Endothelial cell of umbilical vein (primary cell): Measurements from ENCODE around the gene NKX1-1. TPM values are rescaled to one million over a fixed set of nuclear protein-coding genes. Genes with fewer than 3 reads are reported as not detected.

Source experiments
- BruUV-seq: library from RNA; stranded (reverse); fragments of 400-500 nt; replicated peaks from 2 replicates; lab custom pipeline; 2021; lab: Mats Ljungman, UMichigan
- CTCF ChIA-PET: fragments of 300-600, 350-600 bp; sonication (Branson Sonifier 250); formaldehyde crosslinking; loops from one replicate; lab custom pipeline; 2021; ENCODE audit warnings: antibody characterized with exemption, inconsistent platforms; lab: Charles Lee
- POLR2A ChIA-PET: fragments of 300-600, 350-600 bp; sonication (Branson Sonifier 250); formaldehyde crosslinking; loops from one replicate; lab custom pipeline; 2021; ENCODE audit warnings: antibody characterized with exemption, inconsistent platforms; lab: Charles Lee
- DNase-seq: peaks from one replicate; pipeline ENCODE4 v3.0.0-alpha.2; 2011; ENCODE audit warnings: low read depth, low spot score
- FAIRE-seq: peaks from 2 replicates; lab custom pipeline; 2011; peaks lifted over from hg19 to GRCh38; lab: Jason Lieb, UNC
- H2AFZ ChIP-seq: 2 replicates; pipeline ENCODE4 v1.6.0; 2012; ENCODE audit warnings: low read depth, low read length, control low read depth, inconsistent platforms
- H3K27ac ChIP-seq: 2 replicates; pipeline ENCODE4 v1.5.1; 2011; ENCODE audit warnings: low read depth, mild to moderate bottlenecking, control low read depth, low read length, moderate library complexity; ENCODE audit not compliant: insufficient read depth
- H3K27me3 ChIP-seq, 2 experiments: 2 replicates each; pipeline versions ENCODE4 v1.6.0 to v1.6.1; 2011; ENCODE audit warnings: low read length in 2 of 2, mixed read lengths in 1 of 2; ENCODE audit not compliant: control insufficient read depth in 2 of 2, insufficient read depth in 2 of 2
- H3K36me3 ChIP-seq, 2 experiments: 2 replicates in 1 of 2; 3 replicates in 1 of 2; pipeline ENCODE4 v1.5.1; 2011; ENCODE audit warnings: low read length in 2 of 2, mild to moderate bottlenecking in 1 of 2, moderate library complexity in 1 of 2; ENCODE audit not compliant: control insufficient read depth in 2 of 2, insufficient read depth in 2 of 2; ENCODE audit errors: extremely low read depth in 1 of 2
- H3K4me1 ChIP-seq: 3 replicates; pipeline ENCODE4 v1.5.1; 2011; ENCODE audit warnings: mild to moderate bottlenecking, low read length; ENCODE audit not compliant: control insufficient read depth, insufficient read depth; ENCODE audit errors: extremely low read depth
- H3K4me2 ChIP-seq: 2 replicates; pipeline ENCODE4 v1.6.1; 2011; ENCODE audit warnings: low read length, control low read depth, mixed read lengths; ENCODE audit not compliant: insufficient read depth
- H3K4me3 ChIP-seq, 3 experiments: fragments of 200-600 bp in 1 of 3; sonication (generic), shearing (Covaris generic) in 1 of 3; replicated peaks in 1 of 3; 2 replicates each; pipeline ENCODE4 v1.5.1; 2011 to 2016; ENCODE audit warnings: control low read depth in 3 of 3, low read length in 3 of 3, mild to moderate bottlenecking in 2 of 3, inconsistent platforms in 1 of 3, low read depth in 1 of 3, moderate library complexity in 1 of 3; ENCODE audit not compliant: insufficient read depth in 1 of 3
- H3K79me2 ChIP-seq: 2 replicates; pipeline ENCODE4 v1.6.0; 2012; ENCODE audit warnings: low read length, inconsistent platforms; ENCODE audit not compliant: control insufficient read depth, insufficient read depth
- H3K9ac ChIP-seq: replicated peaks from 2 replicates; pipeline ENCODE3; 2011; ENCODE audit warnings: low read length, control low read depth; ENCODE audit not compliant: insufficient read depth; ENCODE audit errors: extremely low read depth
- H3K9me1 ChIP-seq: replicated peaks from 3 replicates; pipeline ENCODE4 v1.6.0; 2011; ENCODE audit warnings: mild to moderate bottlenecking, low read length; ENCODE audit not compliant: control insufficient read depth, insufficient read depth; ENCODE audit errors: extremely low read depth
- H3K9me3 ChIP-seq: replicated peaks from 2 replicates; pipeline ENCODE4 v1.5.1; 2012; ENCODE audit warnings: low read length, inconsistent platforms; ENCODE audit not compliant: control insufficient read depth, insufficient read depth
- H4K20me1 ChIP-seq: replicated peaks from 2 replicates; pipeline ENCODE3; 2011; ENCODE audit warnings: mild to moderate bottlenecking, low read length; ENCODE audit not compliant: control insufficient read depth, insufficient read depth; ENCODE audit errors: extremely low read depth
- EZH2 ChIP-seq: IDR thresholded peaks from 2 replicates; pipeline ENCODE4 v1.6.1; 2012; ENCODE audit warnings: borderline replicate concordance, low read depth, mild to moderate bottlenecking, moderate library complexity, low read length, inconsistent platforms; ENCODE audit not compliant: severe bottlenecking
- FOS ChIP-seq: IDR thresholded peaks from 2 replicates; pipeline ENCODE4 v1.6.1; 2011; ENCODE audit warnings: mild to moderate bottlenecking, low read length, moderate library complexity, borderline replicate concordance; ENCODE audit not compliant: insufficient read depth
- MYC ChIP-seq: IDR thresholded peaks from one replicate; pipeline ENCODE4 v1.6.1; 2011; ENCODE audit warnings: mild to moderate bottlenecking, low read depth, low read length
- dilution Hi-C: fragments of 300-500 bp; cut with MboI; formaldehyde crosslinking; loops from one replicate; pipeline ENCODE4 v1.15.0; 2019; ENCODE audit warnings: low sequenced_read_pairs; ENCODE audit not compliant: extremely low pct_ligation_motif_present
- intact Hi-C: fragments of 100-400 bp; cut with micrococcal nuclease; formaldehyde crosslinking; loops from one replicate; pipeline ENCODE4 v1.10.0; 2022
- polyA plus RNA-seq, 4 experiments: library from polyadenylated mRNA; depleted of rRNA in 3 of 4; stranded (reverse) in 3 of 4; unstranded in 1 of 4; fragments of >200 nt; gene quantifications; 2 replicates each; pipeline versions ENCODE4 v1.2.1 to v1.2.3, GENCODE V29; 2011 to 2012; ENCODE audit warnings: missing spikeins in 1 of 4
- total RNA-seq: library from RNA; stranded (reverse); gene quantifications from 2 replicates; pipeline ENCODE4 v1.2.3, GENCODE V29; 2021
- TF ChIP-seq, protein P1 (sequence below), 2 donors: IDR thresholded peaks; 1 replicate in 1 of 2; 2 replicates in 1 of 2; pipeline ENCODE4 v1.5.1; 2011; ENCODE audit warnings: low read length in 2 of 2, mild to moderate bottlenecking in 2 of 2, moderate library complexity in 2 of 2, control low read depth in 1 of 2, inconsistent platforms in 1 of 2, low read depth in 1 of 2; ENCODE audit not compliant: insufficient read depth in 1 of 2; ENCODE audit errors: extremely low read depth in 1 of 2
- TF ChIP-seq, protein P2 (sequence below): IDR thresholded peaks from 2 replicates; pipeline ENCODE4 v1.6.1; 2011; ENCODE audit not compliant: insufficient read depth, insufficient read length

Gene NKX1-1
- total and polyA plus RNA-seq, 2 donors (not counting 3 experiments of a cell fraction or from before 2014, with no cell fraction given) = not detected

DNA sequence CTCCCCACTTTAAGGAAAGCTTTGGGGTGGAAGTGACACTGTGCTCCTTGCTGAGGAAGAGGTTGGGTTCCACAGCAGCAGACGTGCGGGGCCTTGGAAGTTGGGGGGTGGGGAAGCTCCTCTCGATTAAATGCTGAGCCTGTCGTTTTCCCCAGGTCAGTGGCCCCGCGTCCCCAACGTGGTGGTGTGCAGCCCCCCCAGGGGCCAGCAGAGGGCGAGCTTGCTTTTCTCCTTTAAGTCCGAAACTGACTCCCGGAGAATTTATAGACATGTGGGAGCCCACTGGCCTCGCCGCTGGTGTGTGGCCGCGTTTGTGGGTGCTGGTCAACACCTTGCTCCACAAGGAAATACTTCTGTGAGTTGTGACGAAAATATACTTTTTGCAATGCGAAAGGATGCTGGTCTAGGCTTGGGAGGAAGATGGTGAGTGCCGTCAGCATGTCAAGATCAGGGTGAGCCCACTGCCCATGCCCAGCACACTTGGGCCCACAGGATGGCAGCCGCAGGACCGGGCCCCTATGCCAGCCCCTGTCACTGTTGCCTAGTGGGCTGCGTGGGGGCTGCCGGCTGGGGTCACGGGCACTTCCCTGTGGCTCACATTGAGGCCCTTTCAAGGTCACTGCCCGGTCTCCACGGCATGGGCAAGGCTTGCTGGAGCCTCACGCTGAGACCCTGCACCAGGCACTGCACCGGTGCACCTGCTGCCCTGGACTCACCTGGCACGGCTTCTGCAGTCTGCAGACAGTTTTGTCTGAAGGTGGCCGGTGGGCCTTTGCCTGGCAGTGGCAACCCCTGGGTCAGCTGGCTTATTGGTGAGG, 49.9 kb downstream of the NKX1-1 start:
- no peaks in the 10 kb centered on the region for H3K36me3 ChIP-seq
- BruUV-seq = no TSS peak
- intact Hi-C loops (loop anchor here (1.0 to 2.0 kb wide), 3 partner anchors 192 to 373 kb away; no protein-coding TSS in a partner anchor), dilution Hi-C loops (no loop called here)
- H3K9ac ChIP-seq = no peak overlapping the region
- no peaks in the 10 kb centered on the region for H3K9me3 ChIP-seq
- TF ChIP-seq FOS (no peak), EZH2 (no peak), MYC (no peak)
- TF ChIP-seq, protein P1, sequence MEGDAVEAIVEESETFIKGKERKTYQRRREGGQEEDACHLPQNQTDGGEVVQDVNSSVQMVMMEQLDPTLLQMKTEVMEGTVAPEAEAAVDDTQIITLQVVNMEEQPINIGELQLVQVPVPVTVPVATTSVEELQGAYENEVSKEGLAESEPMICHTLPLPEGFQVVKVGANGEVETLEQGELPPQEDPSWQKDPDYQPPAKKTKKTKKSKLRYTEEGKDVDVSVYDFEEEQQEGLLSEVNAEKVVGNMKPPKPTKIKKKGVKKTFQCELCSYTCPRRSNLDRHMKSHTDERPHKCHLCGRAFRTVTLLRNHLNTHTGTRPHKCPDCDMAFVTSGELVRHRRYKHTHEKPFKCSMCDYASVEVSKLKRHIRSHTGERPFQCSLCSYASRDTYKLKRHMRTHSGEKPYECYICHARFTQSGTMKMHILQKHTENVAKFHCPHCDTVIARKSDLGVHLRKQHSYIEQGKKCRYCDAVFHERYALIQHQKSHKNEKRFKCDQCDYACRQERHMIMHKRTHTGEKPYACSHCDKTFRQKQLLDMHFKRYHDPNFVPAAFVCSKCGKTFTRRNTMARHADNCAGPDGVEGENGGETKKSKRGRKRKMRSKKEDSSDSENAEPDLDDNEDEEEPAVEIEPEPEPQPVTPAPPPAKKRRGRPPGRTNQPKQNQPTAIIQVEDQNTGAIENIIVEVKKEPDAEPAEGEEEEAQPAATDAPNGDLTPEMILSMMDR (IDR thresholded peaks at IDR 0.05; ENCODE audit: extremely low read depth in 1 of 2, insufficient read depth in 1 of 2, low read depth in 1 of 2, low read length in 2 of 2) = peak; percentile 77 to 89
- TF ChIP-seq, protein P2, sequence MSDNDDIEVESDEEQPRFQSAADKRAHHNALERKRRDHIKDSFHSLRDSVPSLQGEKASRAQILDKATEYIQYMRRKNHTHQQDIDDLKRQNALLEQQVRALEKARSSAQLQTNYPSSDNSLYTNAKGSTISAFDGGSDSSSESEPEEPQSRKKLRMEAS = no peak
- no peak overlapping the region for H3K27ac ChIP-seq
- no peaks in the 10 kb centered on the region for H3K9me1 ChIP-seq
- no peak overlapping the region for H2AFZ ChIP-seq
- H3K27me3 ChIP-seq = no peaks in the 10 kb centered on the region
- no peak overlapping the region for H3K4me2 ChIP-seq
- DNase-seq = peak; percentile 51
- no peaks in the 10 kb centered on the region for H3K4me1 ChIP-seq
- no peaks in the 10 kb centered on the region for H3K79me2 ChIP-seq
- POLR2A ChIA-PET = no interaction called here
- no peak overlapping the region for H3K4me3 ChIP-seq
- CTCF ChIA-PET = interaction anchor here (0.7 to 3.9 kb wide), 22 partner anchors 8 to 356 kb away, joined by 3 to 53 read pairs (median 3); partner anchors contain the start of genes SLBP and UVSSA
- H4K20me1 ChIP-seq = no peaks in the 10 kb centered on the region
- peak; percentile 18 for FAIRE-seq
